ENCODE results near the gene KCNQ2.
A peak's percentile ranks its signal among the peaks of the same experiment; 100 is the strongest.

KCNQ2 gene

DNA sequence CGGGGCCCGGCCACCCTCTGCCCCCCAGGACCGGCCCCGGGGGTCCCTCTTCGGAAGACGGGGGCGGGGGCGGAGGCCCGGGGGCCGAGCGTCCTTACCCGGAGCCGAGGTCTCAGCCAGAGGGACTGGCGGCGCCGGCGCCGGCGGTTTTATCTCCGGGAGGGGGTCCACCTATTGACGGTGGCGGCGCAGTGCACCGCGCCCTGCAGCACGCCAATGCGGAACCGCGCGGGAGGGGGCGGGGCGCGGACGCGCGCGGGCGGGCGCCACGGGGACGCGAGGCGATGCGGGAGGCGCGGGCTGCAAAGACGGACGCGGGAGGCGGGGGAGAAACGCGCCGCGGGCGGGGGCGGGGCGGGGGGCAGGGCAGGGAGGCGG lies 26.5 kb upstream of the KCNQ2 start, which contains the start of gene EEF1A2:
Gene EEF1A2, minus strand, starts transcription at position 124 of the 378 bp plus-strand sequence. CDS start 1,320 bp downstream, outside the sequence.
- no peaks in the 10 kb centered on the region for H3K4me1 Mint-ChIP-seq
- H3K27me3 Mint-ChIP-seq (ENCODE audit: low read depth): peaks cover 54% of the 10 kb centered on the region
- H3K27ac Mint-ChIP-seq: no peak within 1 kb of the TSS
- peaks cover under 1% of the 10 kb centered on the region for H3K9me3 Mint-ChIP-seq
- TF ChIP-seq, protein P1, sequence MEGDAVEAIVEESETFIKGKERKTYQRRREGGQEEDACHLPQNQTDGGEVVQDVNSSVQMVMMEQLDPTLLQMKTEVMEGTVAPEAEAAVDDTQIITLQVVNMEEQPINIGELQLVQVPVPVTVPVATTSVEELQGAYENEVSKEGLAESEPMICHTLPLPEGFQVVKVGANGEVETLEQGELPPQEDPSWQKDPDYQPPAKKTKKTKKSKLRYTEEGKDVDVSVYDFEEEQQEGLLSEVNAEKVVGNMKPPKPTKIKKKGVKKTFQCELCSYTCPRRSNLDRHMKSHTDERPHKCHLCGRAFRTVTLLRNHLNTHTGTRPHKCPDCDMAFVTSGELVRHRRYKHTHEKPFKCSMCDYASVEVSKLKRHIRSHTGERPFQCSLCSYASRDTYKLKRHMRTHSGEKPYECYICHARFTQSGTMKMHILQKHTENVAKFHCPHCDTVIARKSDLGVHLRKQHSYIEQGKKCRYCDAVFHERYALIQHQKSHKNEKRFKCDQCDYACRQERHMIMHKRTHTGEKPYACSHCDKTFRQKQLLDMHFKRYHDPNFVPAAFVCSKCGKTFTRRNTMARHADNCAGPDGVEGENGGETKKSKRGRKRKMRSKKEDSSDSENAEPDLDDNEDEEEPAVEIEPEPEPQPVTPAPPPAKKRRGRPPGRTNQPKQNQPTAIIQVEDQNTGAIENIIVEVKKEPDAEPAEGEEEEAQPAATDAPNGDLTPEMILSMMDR (IDR thresholded peaks at IDR 0.05; ENCODE audit: unreplicated experiment in 3 of 3): peak in 1 of 3 experiments; percentile 21
- peak within 1 kb of the TSS in 1 of 3 experiments; percentile 49 for H3K4me3 Mint-ChIP-seq
- no peaks in the 10 kb centered on the region for H3K36me3 Mint-ChIP-seq (ENCODE audit: low read depth)

DNA sequence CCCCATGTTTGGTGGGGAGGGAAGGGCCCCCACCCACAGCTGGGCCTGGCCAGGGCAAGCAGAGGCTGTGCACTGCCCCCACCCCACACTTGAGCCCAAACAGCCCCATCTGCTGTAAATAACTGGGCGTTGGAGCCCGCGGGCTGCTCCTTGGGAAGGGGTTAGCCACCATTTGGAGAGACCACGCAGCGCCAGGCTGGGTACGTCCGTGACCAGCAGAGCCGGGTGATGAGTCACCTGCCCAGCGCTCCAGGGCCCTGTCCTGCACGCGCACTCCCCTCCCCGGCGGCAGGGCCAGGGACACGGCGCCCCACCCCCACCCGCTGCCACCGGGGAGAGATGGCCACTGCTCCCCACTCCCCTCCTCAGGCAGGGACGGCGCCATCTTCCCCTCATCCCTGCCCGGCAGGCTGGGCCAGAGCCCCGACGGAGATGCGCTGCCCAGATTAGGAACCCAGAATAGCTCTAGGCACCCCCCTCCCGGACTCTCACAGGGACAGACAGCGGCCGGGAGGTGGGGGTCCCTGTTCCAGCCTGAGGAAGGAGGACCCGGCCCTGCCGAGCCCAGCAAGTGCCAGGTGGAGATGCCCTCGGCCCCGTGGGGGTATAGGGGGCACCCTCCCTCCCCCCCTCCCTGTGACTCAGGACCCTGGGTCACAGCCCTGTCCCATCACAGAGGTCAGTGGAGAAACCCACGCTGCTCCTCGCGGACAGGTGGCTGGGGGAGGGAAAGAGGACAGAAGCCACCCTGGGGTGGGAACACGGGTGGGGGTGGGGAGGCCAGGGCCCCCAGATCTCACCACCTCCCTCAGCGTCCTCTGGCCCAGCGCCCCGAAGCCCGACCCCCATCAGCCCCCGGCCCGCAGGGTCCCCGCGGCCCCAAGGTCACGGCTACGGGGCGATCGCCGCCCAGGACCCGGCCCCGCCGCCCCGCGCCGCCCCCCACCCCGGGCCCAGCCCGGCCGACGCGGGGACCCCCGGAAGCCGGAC lies 25.8 kb upstream of the KCNQ2 start:
- TF ChIP-seq, protein P1 (IDR thresholded peaks at IDR 0.05; ENCODE audit: unreplicated experiment in 3 of 3): no peak
- no peaks in the 10 kb centered on the region for H3K4me1 Mint-ChIP-seq
- peaks cover 48% of the 10 kb centered on the region for H3K27me3 Mint-ChIP-seq (ENCODE audit: low read depth)
- peak overlapping the region in 1 of 3 experiments; percentile 49 for H3K4me3 Mint-ChIP-seq
- H3K9me3 Mint-ChIP-seq: no peaks in the 10 kb centered on the region
- no peaks in the 10 kb centered on the region for H3K36me3 Mint-ChIP-seq (ENCODE audit: low read depth)
- H3K27ac Mint-ChIP-seq: no peak overlapping the region

DNA sequence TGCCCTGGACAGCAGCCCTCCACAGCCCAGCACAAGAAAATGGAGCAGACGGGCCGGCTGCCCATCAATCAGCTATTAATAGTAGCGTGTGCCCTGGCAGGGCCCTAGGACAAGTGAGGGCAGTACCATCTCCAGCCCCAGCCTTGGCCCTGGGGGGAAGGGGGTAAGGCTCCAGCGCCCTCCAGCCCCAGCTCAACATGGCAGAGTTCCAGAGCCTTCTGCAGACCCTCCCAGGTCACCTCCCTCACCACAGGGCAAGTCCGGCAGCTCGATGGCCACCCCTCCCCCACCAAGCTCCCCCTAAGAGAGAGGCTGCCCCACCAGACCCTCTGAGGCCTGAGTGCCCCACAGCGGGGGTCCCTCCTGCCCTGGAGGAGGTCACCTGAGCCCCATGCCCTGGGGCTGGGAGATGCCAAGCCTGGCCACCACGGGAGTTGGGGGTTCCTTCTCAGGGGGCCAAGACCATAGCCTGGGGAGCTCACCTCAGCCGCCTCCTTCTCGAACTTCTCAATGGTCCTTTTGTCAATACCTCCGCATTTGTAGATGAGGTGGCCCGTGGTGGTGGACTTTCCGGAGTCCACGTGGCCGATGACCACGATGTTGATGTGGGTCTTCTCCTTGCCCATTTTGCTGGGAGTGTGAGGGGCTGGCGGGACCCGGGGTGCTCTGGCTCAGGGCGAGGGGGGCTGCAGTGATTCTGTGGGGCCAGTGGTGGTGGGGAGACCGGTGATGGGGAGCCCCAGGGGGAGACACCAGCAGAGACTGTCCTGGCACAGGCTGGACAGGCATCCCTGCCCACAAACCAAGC lies 24.9 kb upstream of the KCNQ2 start:
- Mint-ChIP-seq H3K4me3 (peak overlapping the region; percentile 24 to 40 (median 34)), H3K9me3 (no peaks in the 10 kb centered on the region), H3K36me3 (ENCODE audit: low read depth) (no peaks in the 10 kb centered on the region), H3K27ac (no peak overlapping the region), H3K27me3 (ENCODE audit: low read depth) (peaks cover 52% of the 10 kb centered on the region), H3K4me1 (no peaks in the 10 kb centered on the region)
- TF ChIP-seq, protein P1 (IDR thresholded peaks at IDR 0.05; ENCODE audit: unreplicated experiment in 3 of 3): no peak

DNA sequence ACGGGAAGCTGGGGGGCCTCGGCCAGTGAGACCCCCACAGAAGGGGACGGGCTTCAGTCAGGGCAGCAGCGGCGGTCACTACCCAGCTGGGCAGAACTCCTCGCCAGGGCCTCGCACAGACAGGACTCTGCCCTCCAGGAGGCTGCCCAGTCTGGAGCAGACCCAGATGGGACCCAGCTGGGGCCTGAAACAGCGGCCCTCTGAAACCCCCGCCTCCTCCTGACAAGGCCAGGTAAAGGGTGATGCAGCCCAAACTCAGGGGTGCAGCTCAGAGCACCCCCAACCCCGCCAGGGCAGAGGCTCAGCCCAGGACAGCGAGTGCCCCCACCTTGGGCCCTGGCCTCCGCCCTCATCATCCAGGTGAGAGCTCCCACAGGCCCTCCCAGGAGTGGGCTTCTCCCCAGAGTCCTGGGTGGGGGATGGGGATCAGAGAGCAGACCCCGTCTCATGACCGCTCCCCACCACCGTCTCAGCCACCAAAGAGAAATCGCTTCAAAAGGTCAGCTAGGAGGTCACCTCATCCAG lies 24.2 kb upstream of the KCNQ2 start:
- H3K27me3 Mint-ChIP-seq (ENCODE audit: low read depth): peaks cover 57% of the 10 kb centered on the region
- TF ChIP-seq, protein P1 (IDR thresholded peaks at IDR 0.05; ENCODE audit: unreplicated experiment in 3 of 3): no peak
- no peaks in the 10 kb centered on the region for H3K9me3 Mint-ChIP-seq
- no peaks in the 10 kb centered on the region for H3K4me1 Mint-ChIP-seq
- H3K27ac Mint-ChIP-seq: no peak overlapping the region
- H3K36me3 Mint-ChIP-seq (ENCODE audit: low read depth): peaks cover under 1% of the 10 kb centered on the region
- H3K4me3 Mint-ChIP-seq: peak overlapping the region in 1 of 3 experiments; percentile 24

DNA sequence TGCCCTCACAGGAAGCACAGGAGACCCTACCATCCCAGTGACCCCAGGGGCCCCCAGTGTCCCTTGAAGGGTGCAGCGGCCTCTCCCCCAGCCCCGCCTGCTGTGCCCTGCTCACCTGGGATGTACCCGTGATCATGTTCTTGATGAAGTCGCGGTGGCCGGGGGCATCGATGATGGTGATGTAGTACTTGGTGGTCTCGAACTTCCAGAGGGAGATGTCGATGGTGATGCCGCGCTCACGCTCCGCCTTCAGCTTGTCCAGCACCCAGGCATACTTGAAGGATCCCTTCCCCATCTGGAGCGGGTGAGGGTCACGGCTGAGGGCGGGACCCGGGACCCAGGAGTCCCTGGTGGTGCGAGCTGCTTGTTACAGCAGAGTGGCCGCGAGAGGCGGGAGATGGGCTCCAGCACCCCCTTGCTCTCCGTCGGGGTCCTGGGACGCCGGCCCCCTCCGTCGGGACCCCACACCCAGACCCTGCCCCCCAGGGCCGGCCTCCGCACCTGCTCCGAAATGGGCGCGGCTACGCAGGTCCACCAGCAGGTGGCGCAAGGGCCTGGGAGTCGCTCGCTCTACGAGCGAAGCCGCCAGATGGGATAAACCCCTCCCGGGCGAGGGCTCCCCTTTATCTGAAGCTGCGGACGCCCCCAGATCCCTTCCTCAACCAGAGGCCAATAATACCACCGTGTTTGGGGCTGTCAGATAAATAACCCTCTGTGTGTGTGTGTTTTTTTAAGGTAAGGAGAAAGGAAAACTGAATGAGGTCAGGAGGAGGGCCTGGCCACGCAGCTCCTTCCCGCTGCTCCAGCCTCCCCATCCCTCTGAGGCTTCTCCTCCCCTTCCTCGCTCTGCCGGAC lies 23.5 kb upstream of the KCNQ2 start:
- TF ChIP-seq, protein P1 (IDR thresholded peaks at IDR 0.05; ENCODE audit: unreplicated experiment in 3 of 3): peak; percentile 91 to 98 (median 94)
- Mint-ChIP-seq H3K27ac (no peak overlapping the region), H3K4me1 (no peaks in the 10 kb centered on the region), H3K36me3 (ENCODE audit: low read depth) (peaks cover 3% of the 10 kb centered on the region), H3K27me3 (ENCODE audit: low read depth) (peaks cover 61% of the 10 kb centered on the region), H3K4me3 (peak overlapping the region; percentile 40 to 71 (median 62)), H3K9me3 (no peaks in the 10 kb centered on the region)

Measured in nephron (organoid).